Mesendoderm (in vitro differentiated cells): ENCODE results near the gene MACROH2A1.

Source experiments
- DNase-seq: peaks from one replicate; pipeline ENCODE4 v3.0.0; 2013
- H2AK5ac ChIP-seq: 2 replicates; pipeline ENCODE4 v1.6.1; 2013; ENCODE audit warnings: low read length, inconsistent platforms
- H2BK120ac ChIP-seq: 2 replicates; pipeline ENCODE4 v1.6.1; 2013; ENCODE audit warnings: low read depth, mild to moderate bottlenecking, low read length, moderate library complexity, mixed read lengths
- H2BK15ac ChIP-seq: replicated peaks from 2 replicates; pipeline ENCODE4 v1.6.1; 2013; ENCODE audit warnings: low read depth, mild to moderate bottlenecking, moderate library complexity
- H2BK5ac ChIP-seq: 2 replicates; pipeline ENCODE4 v1.6.1; 2013; ENCODE audit warnings: low read length, inconsistent platforms
- H3K18ac ChIP-seq: 2 replicates; pipeline ENCODE4 v1.6.1; 2013; ENCODE audit warnings: mild to moderate bottlenecking, low read length, mixed read lengths
- H3K23ac ChIP-seq: one replicate; pipeline ENCODE4 v1.6.1; 2013; ENCODE audit warnings: low read length
- H3K27ac ChIP-seq: 2 replicates; pipeline ENCODE4 v1.5.1; 2013; ENCODE audit warnings: low read depth, mild to moderate bottlenecking, inconsistent platforms, low read length, moderate library complexity
- H3K27me3 ChIP-seq: 2 replicates; pipeline ENCODE4 v1.6.1; 2013; ENCODE audit warnings: low read length, control low read depth, mild to moderate bottlenecking, inconsistent platforms; ENCODE audit not compliant: insufficient read depth, poor library complexity
- H3K36me3 ChIP-seq: 2 replicates; pipeline ENCODE4 v1.6.1; 2013; ENCODE audit warnings: low read length, inconsistent platforms; ENCODE audit not compliant: control insufficient read depth, insufficient read depth
- H3K4ac ChIP-seq: one replicate; pipeline ENCODE4 v1.6.1; 2013; ENCODE audit warnings: low read depth, mild to moderate bottlenecking, low read length, moderate library complexity
- H3K4me1 ChIP-seq: 2 replicates; pipeline ENCODE4 v1.6.1; 2013; ENCODE audit warnings: low read depth, low read length, inconsistent platforms; ENCODE audit not compliant: control insufficient read depth
- H3K4me2 ChIP-seq: 2 replicates; pipeline ENCODE4 v1.6.1; 2013; ENCODE audit warnings: low read length
- H3K4me3 ChIP-seq: 2 replicates; pipeline ENCODE4 v1.5.1; 2013; ENCODE audit warnings: mild to moderate bottlenecking, low read length
- H3K56ac ChIP-seq: one replicate; pipeline ENCODE4 v1.6.1; 2013; ENCODE audit warnings: low read length
- H3K79me1 ChIP-seq: 2 replicates; pipeline ENCODE4 v1.6.1; 2013; ENCODE audit warnings: low read length, inconsistent platforms
- H3K79me2 ChIP-seq: 2 replicates; pipeline ENCODE4 v1.6.1; 2013; ENCODE audit warnings: mild to moderate bottlenecking, low read length; ENCODE audit not compliant: control insufficient read depth, insufficient read depth
- H3K9ac ChIP-seq: 2 replicates; pipeline ENCODE4 v1.6.1; 2013; ENCODE audit warnings: low read length, inconsistent platforms
- H4K5ac ChIP-seq: one replicate; pipeline ENCODE4 v1.6.1; 2013; ENCODE audit warnings: low read length
- H4K8ac ChIP-seq: one replicate; pipeline ENCODE4 v1.6.1; 2013; ENCODE audit warnings: low read depth, mild to moderate bottlenecking, control low read depth, low read length, moderate library complexity
- WGBS: extraction: QIAGEN DNeasy Blood & Tissue Kit; methylation state at CpG from one replicate; pipeline ENCODE4 v1.1.7; 2013; ENCODE audit warnings: low lambda C conversion rate, missing lambda C conversion rate; ENCODE audit not compliant: insufficient coverage; ENCODE audit errors: extremely low coverage; 5-methylcytosine and 5-hydroxymethylcytosine counted together

MACROH2A1 gene

GRCh38 chr5:135347392-135347791 is 51.6 kb downstream of the MACROH2A1 start:
- WGBS: no CpG with 5 or more reads among the region's 4 CpGs
- Histone ChIP-seq H2BK120ac (no peak overlapping the region), H3K4me1 (no peaks in the 10 kb centered on the region), H2AK5ac (no peak overlapping the region), H3K9ac (no peak overlapping the region), H3K36me3 (peaks cover 17% of the 10 kb centered on the region), H3K4me2 (no peak overlapping the region), H3K27ac (no peak overlapping the region), H3K23ac (no peak overlapping the region), H3K18ac (no peak overlapping the region), H4K8ac (no peak overlapping the region), H3K4me3 (no peak overlapping the region), H3K79me2 (no peaks in the 10 kb centered on the region), H4K5ac (no peak overlapping the region), H2BK15ac (no peak overlapping the region), H3K79me1 (no peaks in the 10 kb centered on the region), H3K4ac (no peak overlapping the region), H3K56ac (no peak overlapping the region), H3K27me3 (no peaks in the 10 kb centered on the region), H2BK5ac (no peak overlapping the region)
- DNase-seq: no peak

DNA sequence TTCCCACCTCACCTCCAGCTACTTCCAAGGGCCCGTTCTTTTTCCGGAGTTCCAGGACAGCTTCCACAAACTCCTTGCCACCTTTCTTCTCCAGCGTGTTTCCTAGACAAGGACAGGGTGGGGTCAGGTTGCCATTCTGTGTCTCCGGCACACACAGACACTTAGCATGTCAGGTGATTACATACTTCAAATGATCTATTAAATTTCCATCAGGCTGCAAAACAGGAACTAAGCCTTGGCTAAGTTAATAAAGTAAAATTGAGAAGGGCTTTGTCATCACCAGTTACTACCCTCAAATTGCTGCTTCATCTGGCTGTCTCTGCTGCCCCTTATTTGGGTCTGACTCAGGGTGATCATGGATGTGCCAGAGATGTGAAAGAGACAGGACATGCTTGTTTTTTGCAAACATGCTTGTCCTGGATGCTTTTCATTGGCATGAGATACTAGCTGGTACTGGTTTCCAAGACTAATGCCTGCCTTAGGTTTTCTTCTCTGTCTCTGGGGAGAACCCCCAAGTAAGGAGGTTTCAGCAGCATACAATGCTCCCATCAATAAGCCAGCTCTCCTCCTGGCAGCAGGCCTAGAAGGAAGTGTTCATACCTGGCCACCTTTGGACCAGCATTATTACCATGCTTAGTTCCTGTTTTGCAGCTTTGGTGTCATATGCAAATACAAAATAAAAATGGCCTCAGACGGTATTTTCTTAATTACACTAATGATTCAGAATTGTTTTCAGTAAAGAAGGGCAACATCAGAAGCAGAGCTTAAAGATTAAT is 52.9 kb downstream of the MACROH2A1 start:
- H3K9ac ChIP-seq: no peak overlapping the region
- no peak overlapping the region for H4K5ac ChIP-seq
- no peak overlapping the region for H2BK5ac ChIP-seq
- no peak overlapping the region for H3K4ac ChIP-seq
- H4K8ac ChIP-seq: no peak overlapping the region
- DNase-seq: no peak
- peaks cover 21% of the 10 kb centered on the region for H3K36me3 ChIP-seq
- H2BK15ac ChIP-seq: no peak overlapping the region
- H3K18ac ChIP-seq: no peak overlapping the region
- H3K27ac ChIP-seq: no peak overlapping the region
- no CpG with 5 or more reads among the region's 5 CpGs for WGBS
- no peaks in the 10 kb centered on the region for H3K79me2 ChIP-seq
- H2AK5ac ChIP-seq: no peak overlapping the region
- H3K27me3 ChIP-seq: no peaks in the 10 kb centered on the region
- no peaks in the 10 kb centered on the region for H3K79me1 ChIP-seq
- H3K4me1 ChIP-seq: no peaks in the 10 kb centered on the region
- H3K23ac ChIP-seq: no peak overlapping the region
- no peak overlapping the region for H3K56ac ChIP-seq
- no peak overlapping the region for H2BK120ac ChIP-seq
- H3K4me3 ChIP-seq: no peak overlapping the region
- no peak overlapping the region for H3K4me2 ChIP-seq

GRCh38 chr5:135344349-135344748 is 54.7 kb downstream of the MACROH2A1 start:
- no peak overlapping the region for H2BK120ac ChIP-seq
- no CpG with 5 or more reads among the region's 3 CpGs for WGBS
- no peak overlapping the region for H3K9ac ChIP-seq
- no peak overlapping the region for H2BK5ac ChIP-seq
- H3K56ac ChIP-seq: no peak overlapping the region
- no peak overlapping the region for H3K4ac ChIP-seq
- no peak overlapping the region for H3K18ac ChIP-seq
- H3K27ac ChIP-seq: no peak overlapping the region
- no peak overlapping the region for H3K4me2 ChIP-seq
- H4K5ac ChIP-seq: no peak overlapping the region
- no peak overlapping the region for H2AK5ac ChIP-seq
- H2BK15ac ChIP-seq: no peak overlapping the region
- no peaks in the 10 kb centered on the region for H3K4me1 ChIP-seq
- no peak overlapping the region for H3K4me3 ChIP-seq
- H3K23ac ChIP-seq: no peak overlapping the region
- H4K8ac ChIP-seq: no peak overlapping the region
- no peaks in the 10 kb centered on the region for H3K27me3 ChIP-seq
- H3K79me1 ChIP-seq: no peaks in the 10 kb centered on the region
- no peaks in the 10 kb centered on the region for H3K79me2 ChIP-seq
- no peak for DNase-seq
- H3K36me3 ChIP-seq: peaks cover 24% of the 10 kb centered on the region

- WGBS: no CpG with 5 or more reads among the region's 10 CpGs
- H2BK120ac ChIP-seq: no peak overlapping the region
- no peaks in the 10 kb centered on the region for H3K27me3 ChIP-seq
- H3K23ac ChIP-seq: no peak overlapping the region
- H3K27ac ChIP-seq: no peak overlapping the region
- no peak overlapping the region for H3K18ac ChIP-seq
- H3K79me2 ChIP-seq: no peaks in the 10 kb centered on the region
- no peak overlapping the region for H3K4ac ChIP-seq
- no peak overlapping the region for H3K56ac ChIP-seq
- no peak overlapping the region for H2BK15ac ChIP-seq
- no peak overlapping the region for H2AK5ac ChIP-seq
- no peak overlapping the region for H3K4me2 ChIP-seq
- H4K8ac ChIP-seq: no peak overlapping the region
- no peak overlapping the region for H4K5ac ChIP-seq
- H2BK5ac ChIP-seq: no peak overlapping the region
- no peaks in the 10 kb centered on the region for H3K4me1 ChIP-seq
- no peak for DNase-seq
- H3K4me3 ChIP-seq: no peak overlapping the region
- no peak overlapping the region for H3K9ac ChIP-seq
- no peaks in the 10 kb centered on the region for H3K79me1 ChIP-seq
- peaks cover 24% of the 10 kb centered on the region for H3K36me3 ChIP-seq
These were observed 55.6 kb downstream of the MACROH2A1 start for GRCh38 chr5:135343413-135343812.

GRCh38 chr5:135342551-135342875 is 56.5 kb downstream of the MACROH2A1 start:
- Histone ChIP-seq H3K4me3 (no peak overlapping the region), H3K9ac (no peak overlapping the region), H3K79me2 (no peaks in the 10 kb centered on the region), H3K27me3 (no peaks in the 10 kb centered on the region), H3K23ac (no peak overlapping the region), H3K56ac (no peak overlapping the region), H2BK5ac (no peak overlapping the region), H4K8ac (no peak overlapping the region), H3K79me1 (no peaks in the 10 kb centered on the region), H3K4ac (no peak overlapping the region), H3K18ac (no peak overlapping the region), H3K4me2 (no peak overlapping the region), H2BK120ac (no peak overlapping the region), H3K36me3 (peaks cover 27% of the 10 kb centered on the region), H2AK5ac (no peak overlapping the region), H3K27ac (no peak overlapping the region), H3K4me1 (no peaks in the 10 kb centered on the region), H4K5ac (no peak overlapping the region), H2BK15ac (no peak overlapping the region)
- no CpG with 5 or more reads among the region's 4 CpGs for WGBS
- no peak for DNase-seq
